Measurements from ENCODE around the gene CAT.

DNA sequence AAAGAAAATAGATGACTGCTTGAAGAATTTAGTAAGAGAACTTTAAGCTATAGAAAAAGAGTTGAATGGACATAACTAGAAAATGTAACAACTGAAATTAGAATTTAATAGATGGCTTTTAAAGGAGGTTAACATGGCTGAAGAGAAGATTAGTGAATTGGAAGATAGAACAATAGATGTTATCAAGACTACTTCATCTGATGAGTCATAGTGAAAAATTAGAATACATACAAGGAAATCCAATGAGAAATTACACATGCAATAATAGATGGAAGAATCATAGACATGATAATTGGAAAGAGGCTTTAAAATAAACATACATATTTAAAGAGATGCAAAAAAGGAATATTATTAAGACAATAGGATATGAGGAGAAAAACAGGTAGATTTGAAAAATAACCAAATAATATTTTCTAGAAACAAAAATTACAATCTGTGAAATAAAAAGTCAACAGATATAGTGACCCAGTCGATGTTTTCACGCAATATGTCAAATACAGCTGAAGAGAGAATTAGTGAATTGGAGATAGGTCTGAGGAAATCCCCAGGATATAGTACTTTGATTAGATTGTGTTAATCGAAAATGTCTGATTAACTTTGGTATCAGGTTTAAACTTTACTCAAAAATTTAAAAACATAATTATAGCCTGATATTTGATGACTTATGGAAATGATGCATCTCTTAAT is 28.2 kb downstream of the CAT start:
- TF ChIP-seq POLR2A (IDR thresholded peaks at IDR 0.05) (no peak), EP300 (IDR thresholded peaks at IDR 0.05) (no peak)
- TF ChIP-seq, protein P1, sequence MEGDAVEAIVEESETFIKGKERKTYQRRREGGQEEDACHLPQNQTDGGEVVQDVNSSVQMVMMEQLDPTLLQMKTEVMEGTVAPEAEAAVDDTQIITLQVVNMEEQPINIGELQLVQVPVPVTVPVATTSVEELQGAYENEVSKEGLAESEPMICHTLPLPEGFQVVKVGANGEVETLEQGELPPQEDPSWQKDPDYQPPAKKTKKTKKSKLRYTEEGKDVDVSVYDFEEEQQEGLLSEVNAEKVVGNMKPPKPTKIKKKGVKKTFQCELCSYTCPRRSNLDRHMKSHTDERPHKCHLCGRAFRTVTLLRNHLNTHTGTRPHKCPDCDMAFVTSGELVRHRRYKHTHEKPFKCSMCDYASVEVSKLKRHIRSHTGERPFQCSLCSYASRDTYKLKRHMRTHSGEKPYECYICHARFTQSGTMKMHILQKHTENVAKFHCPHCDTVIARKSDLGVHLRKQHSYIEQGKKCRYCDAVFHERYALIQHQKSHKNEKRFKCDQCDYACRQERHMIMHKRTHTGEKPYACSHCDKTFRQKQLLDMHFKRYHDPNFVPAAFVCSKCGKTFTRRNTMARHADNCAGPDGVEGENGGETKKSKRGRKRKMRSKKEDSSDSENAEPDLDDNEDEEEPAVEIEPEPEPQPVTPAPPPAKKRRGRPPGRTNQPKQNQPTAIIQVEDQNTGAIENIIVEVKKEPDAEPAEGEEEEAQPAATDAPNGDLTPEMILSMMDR (IDR thresholded peaks at IDR 0.05), result no peak
